OCI-LY3 (cell line): ENCODE measurements around the gene ZNF836.

Source experiments
- H2AFZ ChIP-seq: fragments of 200-600, 300-600 bp; shearing (Covaris generic); 2 replicates; pipeline ENCODE4 v1.6.0; 2014; ENCODE audit warnings: antibody characterized with exemption, low read depth, low read length
- H3K27ac ChIP-seq: fragments of 200-600, 300-600 bp; sonication (generic); 2 replicates; pipeline ENCODE4 v1.5.1; 2014; ENCODE audit warnings: mild to moderate bottlenecking, low read length, moderate library complexity, mixed read lengths
- H3K27me3 ChIP-seq: fragments of 200-600, 300-600 bp; sonication (generic); 2 replicates; pipeline ENCODE4 v1.6.1; 2014; ENCODE audit warnings: low read depth, low read length, mixed read lengths
- H3K36me3 ChIP-seq: fragments of 200-600, 300-600 bp; sonication (generic); replicated peaks from 2 replicates; pipeline ENCODE3; 2014; ENCODE audit warnings: low read depth, low read length, mixed read lengths
- H3K4me1 ChIP-seq: fragments of 300-600, 200-600 bp; sonication (generic); 2 replicates; pipeline ENCODE4 v1.6.1; 2014; ENCODE audit warnings: low read length, mixed read lengths
- H3K4me2 ChIP-seq: fragments of 200-600, 300-600 bp; sonication (generic); 2 replicates; pipeline ENCODE4 v1.6.1; 2014; ENCODE audit warnings: low read length, mixed read lengths
- H3K4me3 ChIP-seq: fragments of 300-600, 200-600 bp; sonication (generic); 2 replicates; pipeline ENCODE4 v1.5.1; 2014; ENCODE audit warnings: antibody characterized with exemption, mild to moderate bottlenecking, low read length, moderate library complexity
- H3K79me2 ChIP-seq: fragments of 300-600, 200-600 bp; shearing (Covaris generic); 2 replicates; pipeline ENCODE4 v1.6.1; 2014; ENCODE audit warnings: mild to moderate bottlenecking, low read length, mixed read lengths
- H3K9ac ChIP-seq: fragments of 300-600, 200-600 bp; shearing (Covaris generic); 2 replicates; pipeline ENCODE4 v1.6.0; 2014; ENCODE audit warnings: mild to moderate bottlenecking, low read length, moderate library complexity
- H3K9me3 ChIP-seq: fragments of 200-600, 300-600 bp; shearing (Covaris generic); 2 replicates; pipeline ENCODE4 v1.6.1; 2014; ENCODE audit warnings: low read length, mixed read lengths; ENCODE audit not compliant: insufficient read depth
- H4K20me1 ChIP-seq: fragments of 200-600, 300-600 bp; sonication (generic); 2 replicates; pipeline ENCODE4 v1.6.1; 2016; ENCODE audit warnings: low read length, mixed read lengths; ENCODE audit not compliant: insufficient read depth
- EZH2phosphoT487 ChIP-seq: fragments of 200-600 bp; shearing (Covaris generic); IDR thresholded peaks from 2 replicates; pipeline ENCODE4 v1.6.1; 2018; ENCODE audit warnings: antibody characterized with exemption, mixed run types, low read depth
- TF ChIP-seq, protein P1 (sequence below): fragments of 200-600, 300-600 bp; sonication (generic); IDR thresholded peaks from 2 replicates; pipeline ENCODE4 v1.5.1; 2014; ENCODE audit warnings: antibody characterized with exemption, low read length, low read depth

The ZNF836 gene

GRCh38 chr19:52138983-52139251, 32.5 kb downstream of the ZNF836 start:
- Histone ChIP-seq H4K20me1 (no peaks in the 10 kb centered on the region), H3K4me3 (peak overlapping the region; percentile 80), H3K4me2 (peak overlapping the region; percentile 99), H3K79me2 (peaks cover 9% of the 10 kb centered on the region), H2AFZ (peak overlapping the region; percentile 78; the same call in 1 of the 2 replicates), H3K4me1 (peaks cover 11% of the 10 kb centered on the region), H3K27ac (no peak overlapping the region), H3K9ac (peak overlapping the region; percentile 80), H3K36me3 (peaks cover 26% of the 10 kb centered on the region), H3K9me3 (peaks cover 18% of the 10 kb centered on the region), H3K27me3 (no peaks in the 10 kb centered on the region)
- TF ChIP-seq EZH2phosphoT487 = no peak
- TF ChIP-seq, protein P1, sequence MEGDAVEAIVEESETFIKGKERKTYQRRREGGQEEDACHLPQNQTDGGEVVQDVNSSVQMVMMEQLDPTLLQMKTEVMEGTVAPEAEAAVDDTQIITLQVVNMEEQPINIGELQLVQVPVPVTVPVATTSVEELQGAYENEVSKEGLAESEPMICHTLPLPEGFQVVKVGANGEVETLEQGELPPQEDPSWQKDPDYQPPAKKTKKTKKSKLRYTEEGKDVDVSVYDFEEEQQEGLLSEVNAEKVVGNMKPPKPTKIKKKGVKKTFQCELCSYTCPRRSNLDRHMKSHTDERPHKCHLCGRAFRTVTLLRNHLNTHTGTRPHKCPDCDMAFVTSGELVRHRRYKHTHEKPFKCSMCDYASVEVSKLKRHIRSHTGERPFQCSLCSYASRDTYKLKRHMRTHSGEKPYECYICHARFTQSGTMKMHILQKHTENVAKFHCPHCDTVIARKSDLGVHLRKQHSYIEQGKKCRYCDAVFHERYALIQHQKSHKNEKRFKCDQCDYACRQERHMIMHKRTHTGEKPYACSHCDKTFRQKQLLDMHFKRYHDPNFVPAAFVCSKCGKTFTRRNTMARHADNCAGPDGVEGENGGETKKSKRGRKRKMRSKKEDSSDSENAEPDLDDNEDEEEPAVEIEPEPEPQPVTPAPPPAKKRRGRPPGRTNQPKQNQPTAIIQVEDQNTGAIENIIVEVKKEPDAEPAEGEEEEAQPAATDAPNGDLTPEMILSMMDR = no peak

DNA sequence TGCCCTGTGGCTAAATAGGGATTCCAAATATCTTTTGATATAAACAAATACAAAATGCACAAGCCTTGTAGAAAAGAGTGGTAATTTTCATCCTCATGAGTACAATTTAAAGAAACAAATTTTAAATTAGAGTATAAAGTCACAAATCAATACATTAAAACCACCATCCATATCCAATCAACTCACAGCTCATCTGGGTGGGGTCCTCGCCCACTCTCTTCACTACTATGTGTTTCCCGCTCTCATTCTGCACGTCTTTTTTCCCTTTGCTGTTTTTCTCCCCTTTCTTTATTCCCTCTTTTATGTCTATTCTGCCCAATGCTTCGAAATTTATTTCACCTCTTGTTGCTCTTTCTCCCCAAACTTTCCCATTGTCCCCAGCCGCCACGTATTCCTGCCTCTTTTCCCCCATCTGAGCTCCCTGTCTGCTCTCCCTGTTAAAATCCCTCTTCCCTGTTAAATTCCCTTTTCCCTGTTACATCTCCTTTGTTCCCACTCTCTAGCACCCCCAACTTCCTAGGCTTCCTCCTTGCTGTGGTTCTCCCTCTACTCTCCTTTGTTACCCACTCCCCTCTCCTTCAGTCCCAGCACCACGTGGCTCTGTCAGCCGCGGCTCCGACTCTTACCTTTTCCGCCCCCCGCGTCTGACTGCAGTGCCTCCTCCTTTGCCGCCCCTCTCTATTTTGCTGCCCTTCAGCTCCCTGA, 33.0 kb downstream of the ZNF836 start:
- no peaks in the 10 kb centered on the region for H4K20me1 ChIP-seq
- H3K9me3 ChIP-seq = peaks cover 21% of the 10 kb centered on the region
- no peaks in the 10 kb centered on the region for H3K27me3 ChIP-seq
- H3K36me3 ChIP-seq = peaks cover 28% of the 10 kb centered on the region
- no peak for TF ChIP-seq EZH2phosphoT487
- TF ChIP-seq, protein P1 = no peak
- H3K79me2 ChIP-seq = peaks cover 9% of the 10 kb centered on the region
- peak overlapping the region; percentile 80 for H3K4me3 ChIP-seq
- H3K4me2 ChIP-seq = peak overlapping the region; percentile 99
- peaks cover 11% of the 10 kb centered on the region for H3K4me1 ChIP-seq
- H2AFZ ChIP-seq = peak overlapping the region; percentile 78; the same call in 1 of the 2 replicates
- H3K9ac ChIP-seq = peak overlapping the region; percentile 80
- no peak overlapping the region for H3K27ac ChIP-seq

DNA sequence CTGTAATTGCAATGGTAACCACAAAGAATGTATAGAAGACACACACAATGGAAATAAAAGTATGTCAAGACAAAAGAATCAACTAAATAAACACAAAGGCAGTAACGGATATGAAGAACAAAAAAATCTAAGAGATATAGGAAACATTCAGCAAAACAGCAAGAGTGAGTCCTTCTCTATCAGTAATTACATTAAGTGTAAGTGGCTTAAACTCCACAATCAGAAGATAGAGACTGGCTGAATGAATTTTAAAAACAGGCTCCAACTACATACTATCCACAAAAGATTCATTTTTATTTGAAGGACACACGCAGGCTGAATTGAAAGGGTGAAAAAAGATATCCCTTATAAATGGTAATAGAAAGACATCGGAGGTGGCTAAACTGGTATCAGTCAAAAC, 51.1 kb downstream of the ZNF836 start:
- Histone ChIP-seq H2AFZ (no peak overlapping the region), H3K4me1 (no peaks in the 10 kb centered on the region), H4K20me1 (no peaks in the 10 kb centered on the region), H3K4me2 (no peak overlapping the region), H3K27me3 (no peaks in the 10 kb centered on the region), H3K27ac (no peak overlapping the region), H3K79me2 (no peaks in the 10 kb centered on the region), H3K9ac (no peak overlapping the region), H3K4me3 (no peak overlapping the region), H3K9me3 (peaks cover 68% of the 10 kb centered on the region), H3K36me3 (peaks cover 92% of the 10 kb centered on the region)
- no peak for TF ChIP-seq EZH2phosphoT487
- TF ChIP-seq, protein P1 = no peak

DNA sequence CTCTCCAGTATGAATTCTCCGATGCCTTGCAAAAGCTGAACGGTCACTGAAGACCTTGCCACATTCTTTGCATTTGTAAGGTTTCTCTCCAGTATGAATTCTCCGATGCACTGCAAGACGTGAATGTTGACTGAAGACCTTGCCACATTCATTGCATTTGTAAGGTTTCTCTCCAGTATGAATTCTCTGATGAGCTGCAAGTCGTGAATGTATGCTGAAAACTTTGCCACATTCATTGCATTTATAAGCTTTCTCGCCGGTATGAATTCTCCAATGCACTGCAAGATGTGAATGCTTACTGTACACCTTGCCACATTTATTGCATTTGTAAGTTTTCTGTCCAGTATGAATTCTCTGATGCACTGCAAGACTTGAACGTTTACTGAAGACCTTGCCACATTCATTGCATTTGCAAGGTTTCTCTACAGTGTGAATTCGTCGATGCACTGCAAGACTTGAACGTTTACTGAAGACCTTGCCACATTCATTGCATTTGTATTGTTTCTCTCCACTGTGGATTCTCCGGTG, 55.8 kb downstream of the ZNF836 start:
- TF ChIP-seq, protein P1 = no peak
- no peak for TF ChIP-seq EZH2phosphoT487
- Histone ChIP-seq H3K4me1 (no peaks in the 10 kb centered on the region), H3K4me3 (no peak overlapping the region), H3K27me3 (no peaks in the 10 kb centered on the region), H2AFZ (no peak overlapping the region), H4K20me1 (no peaks in the 10 kb centered on the region), H3K27ac (no peak overlapping the region), H3K4me2 (no peak overlapping the region), H3K79me2 (no peaks in the 10 kb centered on the region), H3K9me3 (peaks cover 89% of the 10 kb centered on the region), H3K36me3 (peaks cover 69% of the 10 kb centered on the region), H3K9ac (no peak overlapping the region)
